ENCODE data around the gene CBARP. TPM values are rescaled to one million over a fixed set of nuclear protein-coding genes. Genes with fewer than 3 reads are reported as not detected.

CBARP gene
- total and polyA plus RNA-seq, 2 of the 13 experiments (the other 11 are each of a cell fraction or from before 2014, with no cell fraction given), result 1.2 to 1.4 TPM

DNA sequence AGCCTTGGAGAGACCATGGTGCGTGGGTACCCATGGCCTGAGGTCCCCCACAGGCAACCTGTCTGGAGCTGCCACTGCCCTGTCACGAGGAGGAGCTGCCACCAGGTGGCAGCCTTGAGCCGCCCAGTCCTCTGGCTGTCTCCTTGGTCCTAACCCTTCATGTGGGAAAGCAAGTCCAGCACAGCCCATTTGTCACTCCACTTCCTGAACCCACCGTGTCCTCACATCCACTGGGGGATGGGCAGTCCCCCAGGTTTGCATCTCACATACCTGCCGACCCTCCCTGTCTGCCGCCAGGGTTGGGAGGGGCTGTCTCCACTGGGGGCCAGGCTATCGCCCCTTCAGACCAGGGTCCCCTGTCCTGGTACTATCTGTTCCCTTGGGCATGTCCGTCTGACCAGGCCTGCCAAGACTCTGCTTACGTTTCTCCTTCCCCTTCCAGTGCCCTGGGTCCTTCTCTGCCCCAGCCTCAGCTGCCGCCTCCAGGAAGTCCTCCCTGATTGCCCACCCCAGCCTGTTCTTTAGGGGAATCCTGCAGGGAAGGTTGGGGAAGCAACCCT lies 42.1 kb upstream of the CBARP start (continued):
- peak; percentile 33 for TF ChIP-seq TEAD3 (CRISPR knock-in tag; optimal IDR thresholded peaks at IDR 0.05; ENCODE audit: borderline replicate concordance)
- TF ChIP-seq, protein P1, sequence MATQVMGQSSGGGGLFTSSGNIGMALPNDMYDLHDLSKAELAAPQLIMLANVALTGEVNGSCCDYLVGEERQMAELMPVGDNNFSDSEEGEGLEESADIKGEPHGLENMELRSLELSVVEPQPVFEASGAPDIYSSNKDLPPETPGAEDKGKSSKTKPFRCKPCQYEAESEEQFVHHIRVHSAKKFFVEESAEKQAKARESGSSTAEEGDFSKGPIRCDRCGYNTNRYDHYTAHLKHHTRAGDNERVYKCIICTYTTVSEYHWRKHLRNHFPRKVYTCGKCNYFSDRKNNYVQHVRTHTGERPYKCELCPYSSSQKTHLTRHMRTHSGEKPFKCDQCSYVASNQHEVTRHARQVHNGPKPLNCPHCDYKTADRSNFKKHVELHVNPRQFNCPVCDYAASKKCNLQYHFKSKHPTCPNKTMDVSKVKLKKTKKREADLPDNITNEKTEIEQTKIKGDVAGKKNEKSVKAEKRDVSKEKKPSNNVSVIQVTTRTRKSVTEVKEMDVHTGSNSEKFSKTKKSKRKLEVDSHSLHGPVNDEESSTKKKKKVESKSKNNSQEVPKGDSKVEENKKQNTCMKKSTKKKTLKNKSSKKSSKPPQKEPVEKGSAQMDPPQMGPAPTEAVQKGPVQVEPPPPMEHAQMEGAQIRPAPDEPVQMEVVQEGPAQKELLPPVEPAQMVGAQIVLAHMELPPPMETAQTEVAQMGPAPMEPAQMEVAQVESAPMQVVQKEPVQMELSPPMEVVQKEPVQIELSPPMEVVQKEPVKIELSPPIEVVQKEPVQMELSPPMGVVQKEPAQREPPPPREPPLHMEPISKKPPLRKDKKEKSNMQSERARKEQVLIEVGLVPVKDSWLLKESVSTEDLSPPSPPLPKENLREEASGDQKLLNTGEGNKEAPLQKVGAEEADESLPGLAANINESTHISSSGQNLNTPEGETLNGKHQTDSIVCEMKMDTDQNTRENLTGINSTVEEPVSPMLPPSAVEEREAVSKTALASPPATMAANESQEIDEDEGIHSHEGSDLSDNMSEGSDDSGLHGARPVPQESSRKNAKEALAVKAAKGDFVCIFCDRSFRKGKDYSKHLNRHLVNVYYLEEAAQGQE (IDR thresholded peaks at IDR 0.05; ENCODE audit: borderline replicate concordance in 1 of 2, low read depth in 1 of 2, low read length in 2 of 2), result no peak
- TF ChIP-seq, protein P2, sequence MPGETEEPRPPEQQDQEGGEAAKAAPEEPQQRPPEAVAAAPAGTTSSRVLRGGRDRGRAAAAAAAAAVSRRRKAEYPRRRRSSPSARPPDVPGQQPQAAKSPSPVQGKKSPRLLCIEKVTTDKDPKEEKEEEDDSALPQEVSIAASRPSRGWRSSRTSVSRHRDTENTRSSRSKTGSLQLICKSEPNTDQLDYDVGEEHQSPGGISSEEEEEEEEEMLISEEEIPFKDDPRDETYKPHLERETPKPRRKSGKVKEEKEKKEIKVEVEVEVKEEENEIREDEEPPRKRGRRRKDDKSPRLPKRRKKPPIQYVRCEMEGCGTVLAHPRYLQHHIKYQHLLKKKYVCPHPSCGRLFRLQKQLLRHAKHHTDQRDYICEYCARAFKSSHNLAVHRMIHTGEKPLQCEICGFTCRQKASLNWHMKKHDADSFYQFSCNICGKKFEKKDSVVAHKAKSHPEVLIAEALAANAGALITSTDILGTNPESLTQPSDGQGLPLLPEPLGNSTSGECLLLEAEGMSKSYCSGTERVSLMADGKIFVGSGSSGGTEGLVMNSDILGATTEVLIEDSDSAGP (CRISPR knock-in tag; IDR thresholded peaks at IDR 0.05; ENCODE audit: borderline replicate concordance), result peak; percentile 46
- TF ChIP-seq EP300 (IDR thresholded peaks at IDR 0.05; ENCODE audit: low read depth in 2 of 2, low read length in 2 of 2), result no peak
- TF ChIP-seq EP300 (CRISPR knock-in tag; IDR thresholded peaks at IDR 0.05; ENCODE audit: borderline replicate concordance), result peak; percentile 39; the same call in 1 of the 2 replicates
- no peak for TF ChIP-seq HBP1 (CRISPR knock-in tag; IDR thresholded peaks at IDR 0.05; ENCODE audit: low read depth)
